HG02623 (cell line): ENCODE results near the gene GTF3C5.
"Not testable (repeated sequence)": the region's sequence is repeated elsewhere in the genome, so short reads cannot be mapped to it uniquely, and the experiment has no call there.

Experiments
- ATAC-seq: cut with Tn5 transposase; IDR thresholded peaks from one replicate; pipeline ENCODE4 v1.9.1; 2021; ENCODE audit warnings: moderate library complexity; ENCODE audit not compliant: unreplicated experiment

Gene GTF3C5

GRCh38 chr9:133051966-133052539 lies 21.3 kb downstream of the GTF3C5 start:
- no peak for ATAC-seq

DNA sequence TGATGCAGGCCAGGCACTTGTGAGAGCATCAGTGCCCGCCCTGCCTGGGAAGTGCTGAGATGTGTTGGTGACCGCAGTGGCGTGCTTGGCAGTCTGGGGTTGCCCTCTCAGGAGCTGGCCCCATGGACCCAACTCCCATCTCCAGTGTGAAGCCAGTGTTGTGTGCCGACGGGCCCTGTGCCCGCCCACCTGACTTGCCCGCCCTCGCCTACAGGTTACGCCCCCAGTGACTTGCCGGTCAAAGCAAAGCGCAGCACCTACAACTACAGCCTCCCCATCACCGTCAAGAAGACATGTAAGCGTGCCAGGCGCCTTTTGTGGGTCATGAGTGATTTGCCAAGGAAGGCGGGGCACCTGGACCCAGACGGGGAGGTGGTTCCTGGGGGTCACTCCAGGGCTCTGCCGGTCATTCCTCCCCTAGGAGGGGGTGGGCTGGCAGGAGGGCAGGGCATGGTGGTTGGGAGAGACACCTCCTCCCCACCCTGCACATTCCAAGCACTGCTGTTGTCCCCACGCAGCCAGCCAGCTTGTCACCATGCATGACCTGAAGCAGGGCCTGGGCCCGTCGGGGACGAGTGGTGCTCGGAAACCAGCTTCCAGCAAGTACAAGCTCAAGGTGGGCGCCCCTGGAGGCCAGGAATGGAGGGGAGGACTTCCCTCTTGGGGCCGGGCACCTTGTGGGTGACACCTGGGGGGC lies 23.5 kb downstream of the GTF3C5 start:
- no peak for ATAC-seq

GRCh38 chr9:133054966-133055365 lies 24.2 kb downstream of the GTF3C5 start:
- ATAC-seq, result no peak

DNA sequence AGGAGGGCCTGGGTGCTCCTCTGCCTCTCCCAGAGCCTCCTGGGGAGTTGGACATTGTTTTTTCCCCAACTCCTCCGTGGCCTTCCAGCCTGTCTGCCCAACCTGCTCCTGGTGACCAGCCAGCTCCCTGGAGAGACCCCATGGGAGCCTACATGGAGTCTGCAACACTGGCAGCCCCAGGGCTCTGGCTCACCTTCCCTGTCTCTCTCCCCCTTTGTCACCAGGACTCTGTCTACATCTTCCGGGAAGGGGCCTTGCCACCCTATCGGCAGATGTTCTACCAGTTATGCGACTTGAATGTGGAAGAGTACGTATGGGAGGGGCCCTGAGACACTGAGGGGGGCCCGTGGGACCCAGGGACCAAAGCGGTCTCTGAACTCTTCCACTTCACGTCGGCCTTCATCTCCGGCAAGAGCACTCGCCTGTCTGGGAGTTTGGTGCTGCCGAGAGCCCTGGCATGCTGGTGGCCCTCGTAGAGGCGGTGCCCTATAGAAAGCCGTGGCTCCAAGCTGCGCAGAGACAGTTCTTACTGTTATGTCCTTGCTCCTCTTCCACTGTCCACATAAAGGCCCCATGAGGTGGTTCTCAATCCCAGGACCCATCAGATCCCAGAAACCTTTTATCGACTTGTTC lies 25.1 kb downstream of the GTF3C5 start:
- ATAC-seq, result no peak

DNA sequence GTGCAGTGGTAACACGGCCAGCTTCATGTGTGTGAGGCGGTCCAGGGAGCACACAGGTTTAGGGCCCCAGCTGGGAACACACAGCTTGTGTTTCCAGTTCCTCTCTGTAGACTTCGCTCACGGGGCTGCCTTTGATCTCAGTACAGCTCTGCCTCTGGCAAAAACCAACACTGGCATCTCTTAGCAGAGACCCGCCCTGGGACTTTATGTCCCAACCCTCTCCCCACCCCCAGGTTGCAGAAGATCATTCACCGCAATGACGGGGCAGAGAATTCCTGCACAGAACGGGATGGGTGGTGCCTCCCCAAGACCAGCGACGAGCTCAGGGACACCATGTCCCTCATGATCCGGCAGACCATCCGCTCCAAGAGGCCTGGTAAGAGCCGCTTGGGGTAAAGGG lies 25.7 kb downstream of the GTF3C5 start:
- ATAC-seq, result no peak

DNA sequence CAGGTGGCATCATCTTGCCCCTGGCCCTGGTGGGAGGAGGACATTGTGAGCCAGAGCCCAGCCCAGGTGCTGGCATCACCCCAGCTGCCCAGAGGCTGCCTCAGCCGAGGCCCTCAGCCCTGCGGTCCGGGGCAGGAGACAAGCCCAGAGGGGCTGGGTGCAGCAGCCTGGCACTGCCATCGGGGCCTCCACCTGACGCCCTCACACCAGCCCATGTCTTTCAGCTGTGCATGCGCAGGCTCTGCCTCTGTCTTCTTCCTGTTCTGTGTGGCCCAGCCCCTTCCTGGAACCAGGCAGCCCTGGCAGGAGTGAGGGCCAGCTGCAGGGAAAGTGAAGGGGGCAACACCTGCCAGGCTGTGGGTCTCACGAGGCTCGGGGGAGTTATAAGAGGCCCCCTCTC lies 26.2 kb downstream of the GTF3C5 start:
- no peak for ATAC-seq

- ATAC-seq, result no peak
Observed at GRCh38 chr9:133057553-133057952, 26.8 kb downstream of the GTF3C5 start.

DNA sequence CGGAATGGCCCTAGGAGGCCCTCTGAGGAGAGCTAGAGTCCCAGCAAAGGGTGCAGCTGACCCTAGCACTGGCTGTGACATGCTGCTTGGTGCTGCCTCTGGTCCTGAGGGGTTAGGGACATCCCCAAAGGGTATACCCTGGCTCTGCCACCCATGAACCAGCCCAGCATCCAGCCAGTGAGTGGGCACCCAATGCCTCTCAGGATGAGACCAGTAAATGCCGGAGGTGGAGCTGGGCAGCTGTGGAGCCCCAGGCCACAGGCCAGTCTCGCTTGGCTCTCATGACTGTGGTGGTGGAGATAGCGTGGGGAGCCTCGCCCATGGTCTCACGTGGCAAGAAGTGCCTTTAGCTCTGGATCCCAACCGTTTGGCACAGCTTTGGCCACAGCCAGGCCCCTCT lies 27.3 kb downstream of the GTF3C5 start:
- ATAC-seq, result no peak

GRCh38 chr9:133058550-133059320 lies 27.9 kb downstream of the GTF3C5 start:
- ATAC-seq, result no peak

DNA sequence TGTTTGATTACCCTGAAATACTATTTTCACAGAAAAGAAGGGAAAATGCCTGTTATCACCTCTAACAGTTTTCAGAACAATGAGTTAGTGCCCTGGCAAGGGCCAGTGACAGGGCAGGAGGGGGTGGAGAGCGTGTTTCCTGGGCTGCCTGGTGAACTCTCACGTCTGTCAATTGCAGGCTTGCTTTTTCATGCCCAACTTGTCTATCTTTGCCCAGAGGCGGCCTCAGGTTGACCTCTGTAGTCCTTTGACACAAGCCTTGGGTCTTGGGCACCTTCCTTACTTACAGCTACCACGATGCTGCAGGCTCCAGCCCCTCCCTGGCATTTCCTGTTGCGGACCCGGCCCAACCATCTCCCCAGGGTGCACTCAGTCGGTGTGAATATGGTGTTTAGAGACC lies 28.8 kb downstream of the GTF3C5 start:
- no peak for ATAC-seq

DNA sequence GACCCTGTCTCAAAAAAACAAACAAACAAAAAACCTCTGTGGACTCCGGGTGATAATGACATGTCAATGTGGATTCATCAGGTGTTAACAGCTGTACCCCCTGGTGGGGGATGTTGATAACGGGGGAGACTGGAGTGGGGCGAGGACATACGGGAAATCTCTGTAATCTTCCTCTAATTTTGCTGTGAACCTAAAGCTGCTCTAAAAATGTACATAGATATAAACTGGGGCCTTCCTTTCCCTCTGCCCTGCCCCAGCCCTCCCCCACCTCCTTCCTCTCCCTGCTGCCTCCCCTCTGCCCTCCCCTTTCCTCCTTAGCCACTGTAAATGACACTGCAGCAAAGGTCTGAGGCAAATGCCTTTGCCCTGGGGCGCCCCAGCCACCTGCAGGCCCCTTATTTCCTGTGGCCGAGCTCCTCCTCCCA lies 29.6 kb downstream of the GTF3C5 start:
- ATAC-seq, result no peak

GRCh38 chr9:133061019-133061763 lies 30.4 kb downstream of the GTF3C5 start:
- not testable (repeated sequence) for ATAC-seq

DNA sequence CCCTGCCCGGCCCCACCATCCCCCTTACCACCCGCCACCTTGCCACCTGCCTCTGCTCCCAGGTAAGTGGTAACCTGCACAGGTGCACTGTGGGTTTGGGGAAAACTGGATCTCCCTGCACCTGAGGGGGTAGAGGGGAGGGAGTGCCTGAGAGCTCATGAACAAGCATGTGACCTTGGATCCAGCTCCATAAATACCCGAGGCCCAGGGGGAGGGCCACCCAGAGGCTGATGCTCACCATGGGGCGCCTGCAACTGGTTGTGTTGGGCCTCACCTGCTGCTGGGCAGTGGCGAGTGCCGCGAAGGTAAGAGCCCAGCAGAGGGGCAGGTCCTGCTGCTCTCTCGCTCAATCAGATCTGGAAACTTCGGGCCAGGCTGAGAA lies 31.0 kb downstream of the GTF3C5 start, which contains the start of gene CEL:
Gene CEL, plus strand, starts transcription at position 218 of the 382 bp plus-strand sequence. Its CDS starts 22 bp downstream, at position 240.
- ATAC-seq, result not testable (repeated sequence)

DNA sequence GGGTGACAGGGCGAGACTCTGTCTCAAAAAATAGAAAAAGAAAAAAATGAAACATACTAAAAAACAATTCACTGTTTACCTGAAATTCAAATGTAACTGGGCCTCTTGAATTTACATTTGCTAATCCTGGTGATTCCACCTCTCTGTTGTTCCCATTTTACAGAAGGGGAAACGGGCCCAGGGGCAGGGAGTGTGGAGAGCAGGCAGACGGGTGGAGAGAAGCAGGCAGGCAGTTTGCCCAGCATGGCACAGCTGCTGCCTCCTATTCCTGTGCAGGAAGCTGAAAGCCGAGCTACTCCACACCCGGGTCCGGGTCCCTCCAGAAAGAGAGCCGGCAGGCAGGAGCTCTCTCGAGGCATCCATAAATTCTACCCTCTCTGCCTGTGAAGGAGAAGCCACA lies 31.8 kb downstream of the GTF3C5 start:
- not testable (repeated sequence) for ATAC-seq

DNA sequence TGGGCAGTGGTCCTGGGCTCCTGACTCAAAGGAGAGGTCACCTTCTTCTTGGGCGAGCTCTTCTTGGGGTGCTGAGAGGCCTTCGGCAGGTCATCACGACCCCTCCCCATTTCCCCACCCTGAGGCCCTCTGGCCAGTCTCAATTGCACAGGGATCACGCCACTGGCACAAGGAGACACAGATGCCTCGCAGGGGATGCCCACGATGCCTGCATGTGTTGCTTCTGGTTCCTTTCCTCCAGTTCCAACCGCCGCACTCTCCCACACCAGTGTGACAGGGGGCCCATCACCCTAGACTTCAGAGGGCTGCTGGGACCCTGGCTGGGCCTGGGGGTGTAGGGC lies 32.3 kb downstream of the GTF3C5 start:
- ATAC-seq, result no peak

GRCh38 chr9:133063500-133064231 lies 32.9 kb downstream of the GTF3C5 start:
- no peak for ATAC-seq

DNA sequence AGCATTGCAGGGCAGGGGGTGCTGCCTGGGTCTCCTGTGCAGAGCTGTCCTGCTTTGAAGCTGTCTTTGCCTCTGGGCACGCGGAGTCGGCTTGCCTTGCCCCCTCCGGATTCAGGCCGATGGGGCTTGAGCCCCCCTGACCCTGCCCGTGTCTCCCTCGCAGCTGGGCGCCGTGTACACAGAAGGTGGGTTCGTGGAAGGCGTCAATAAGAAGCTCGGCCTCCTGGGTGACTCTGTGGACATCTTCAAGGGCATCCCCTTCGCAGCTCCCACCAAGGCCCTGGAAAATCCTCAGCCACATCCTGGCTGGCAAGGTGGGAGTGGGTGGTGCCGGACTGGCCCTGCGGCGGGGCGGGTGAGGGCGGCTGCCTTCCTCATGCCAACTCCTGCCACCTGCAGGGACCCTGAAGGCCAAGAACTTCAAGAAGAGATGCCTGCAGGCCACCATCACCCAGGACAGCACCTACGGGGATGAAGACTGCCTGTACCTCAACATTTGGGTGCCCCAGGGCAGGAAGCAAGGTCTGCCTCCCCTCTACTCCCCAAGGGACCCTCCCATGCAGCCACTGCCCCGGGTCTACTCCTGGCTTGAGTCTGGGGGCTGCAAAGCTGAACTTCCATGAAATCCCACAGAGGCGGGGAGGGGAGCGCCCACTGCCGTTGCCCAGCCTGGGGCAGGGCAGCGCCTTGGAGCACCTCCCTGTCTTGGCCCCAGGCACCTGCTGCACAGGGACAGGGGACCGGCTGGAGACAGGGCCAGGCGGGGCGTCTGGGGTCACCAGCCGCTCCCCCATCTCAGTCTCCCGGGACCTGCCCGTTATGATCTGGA lies 33.7 kb downstream of the GTF3C5 start:
- ATAC-seq, result no peak

GRCh38 chr9:133065070-133065388 lies 34.2 kb downstream of the GTF3C5 start:
- ATAC-seq, result no peak

- ATAC-seq, result no peak
Observed at GRCh38 chr9:133066181-133066983, 35.6 kb downstream of the GTF3C5 start.
